ENCODE results near the gene TMEM175. TPM values are rescaled to one million over a fixed set of nuclear protein-coding genes. Genes with fewer than 3 reads are reported as not detected.

The TMEM175 gene
- total RNA-seq, 2 experiments from 2014 or later, result 12.5 to 33.1 TPM

DNA sequence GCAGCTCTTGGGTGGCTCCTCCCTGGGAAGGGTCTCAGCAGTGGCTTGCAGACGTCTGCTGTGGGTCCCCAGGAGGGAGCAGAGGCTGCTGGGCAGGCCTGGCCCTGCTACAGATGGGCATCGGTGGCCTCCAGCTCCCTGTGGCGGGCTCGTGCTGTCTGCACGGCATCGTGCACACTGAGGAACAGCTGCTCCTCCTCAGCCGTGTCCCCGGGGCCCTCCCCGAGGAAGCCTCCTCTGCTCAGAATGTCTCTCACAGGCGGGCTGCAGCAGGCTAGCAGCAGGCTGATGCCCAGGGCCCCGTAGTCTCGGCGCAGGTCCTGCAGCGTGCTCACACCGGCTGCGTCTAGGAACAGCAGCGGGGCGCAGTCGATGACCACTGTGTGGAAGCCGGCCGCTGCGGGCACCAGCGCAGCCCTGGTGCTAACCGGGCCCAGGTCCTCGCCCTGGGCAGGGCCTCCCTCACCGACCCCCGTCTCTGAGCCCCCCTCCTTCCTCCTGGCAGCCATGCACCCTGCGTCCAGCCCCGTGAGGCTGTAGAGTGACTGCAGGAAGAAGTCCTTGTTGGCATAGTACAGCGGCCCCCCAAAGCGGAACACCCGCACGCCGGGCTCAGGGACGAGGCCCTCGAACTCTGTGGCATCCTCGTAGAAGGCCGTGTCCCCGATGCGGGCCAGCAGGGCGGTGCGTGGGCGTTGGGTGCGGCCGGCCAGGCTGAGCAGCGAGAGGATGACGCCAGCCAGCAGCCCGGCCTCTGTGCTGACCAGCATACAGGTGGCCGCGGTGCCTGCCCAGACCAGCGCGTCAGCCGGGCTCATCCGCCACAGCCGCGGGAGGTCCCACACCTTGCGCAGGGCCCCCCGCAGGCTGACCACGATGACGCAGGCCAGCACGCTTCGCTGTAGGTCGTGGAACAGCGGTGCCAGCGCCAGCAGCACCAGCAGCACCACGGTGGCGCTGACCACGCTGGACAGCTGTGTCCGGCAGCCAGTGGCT is 56.8 kb downstream of the TMEM175 start:
- H3K9me3 ChIP-seq (ENCODE audit: low read length), result no peaks in the 10 kb centered on the region
- H3K79me2 ChIP-seq (ENCODE audit: insufficient read depth, low read depth, low read length), result no peaks in the 10 kb centered on the region
- no peaks in the 10 kb centered on the region for H3K9me2 ChIP-seq (ENCODE audit: insufficient read depth, low read length)
- TF ChIP-seq EZH2phosphoT487 (IDR thresholded peaks at IDR 0.05; ENCODE audit: borderline replicate concordance, low read depth, low read length), result no peak
- TF ChIP-seq, protein P1, sequence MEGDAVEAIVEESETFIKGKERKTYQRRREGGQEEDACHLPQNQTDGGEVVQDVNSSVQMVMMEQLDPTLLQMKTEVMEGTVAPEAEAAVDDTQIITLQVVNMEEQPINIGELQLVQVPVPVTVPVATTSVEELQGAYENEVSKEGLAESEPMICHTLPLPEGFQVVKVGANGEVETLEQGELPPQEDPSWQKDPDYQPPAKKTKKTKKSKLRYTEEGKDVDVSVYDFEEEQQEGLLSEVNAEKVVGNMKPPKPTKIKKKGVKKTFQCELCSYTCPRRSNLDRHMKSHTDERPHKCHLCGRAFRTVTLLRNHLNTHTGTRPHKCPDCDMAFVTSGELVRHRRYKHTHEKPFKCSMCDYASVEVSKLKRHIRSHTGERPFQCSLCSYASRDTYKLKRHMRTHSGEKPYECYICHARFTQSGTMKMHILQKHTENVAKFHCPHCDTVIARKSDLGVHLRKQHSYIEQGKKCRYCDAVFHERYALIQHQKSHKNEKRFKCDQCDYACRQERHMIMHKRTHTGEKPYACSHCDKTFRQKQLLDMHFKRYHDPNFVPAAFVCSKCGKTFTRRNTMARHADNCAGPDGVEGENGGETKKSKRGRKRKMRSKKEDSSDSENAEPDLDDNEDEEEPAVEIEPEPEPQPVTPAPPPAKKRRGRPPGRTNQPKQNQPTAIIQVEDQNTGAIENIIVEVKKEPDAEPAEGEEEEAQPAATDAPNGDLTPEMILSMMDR (conservative IDR thresholded peaks at IDR 0.05; ENCODE audit: low read length), result no peak
- CTCF ChIA-PET (ENCODE audit: unreplicated experiment), result no interaction called here
- H3K4me3 ChIP-seq (ENCODE audit: low read depth, low read length, poor library complexity, severe bottlenecking), result no peak overlapping the region
- no peak overlapping the region for H2AFZ ChIP-seq (ENCODE audit: low read length)
- intact Hi-C loops (cut with micrococcal nuclease; ENCODE audit: unreplicated experiment), result loop anchor here (5.0 kb wide), 1 partner anchor 97 kb away; no protein-coding TSS in a partner anchor
- H3K27ac ChIP-seq (ENCODE audit: low read depth, low read length, poor library complexity, severe bottlenecking), result no peak overlapping the region
- H3K4me1 ChIP-seq (ENCODE audit: insufficient read depth, low read length, poor library complexity, severe bottlenecking), result no peaks in the 10 kb centered on the region
- POLR2A ChIA-PET, result no interaction called here
- BruUV-seq (replicated peaks), result no TSS peak
- H4K20me1 ChIP-seq (ENCODE audit: insufficient read depth, low read length), result no peaks in the 10 kb centered on the region
- no peak overlapping the region for H3K4me2 ChIP-seq (ENCODE audit: low read length)
- no peak for DNase-seq (ENCODE audit: low spot score)
- H3K36me3 ChIP-seq (ENCODE audit: insufficient read depth, low read length), result no peaks in the 10 kb centered on the region

GRCh38 chr4:989722-990471 is 57.6 kb downstream of the TMEM175 start:
- Histone ChIP-seq H3K79me2 (ENCODE audit: insufficient read depth, low read depth, low read length) (no peaks in the 10 kb centered on the region), H3K36me3 (ENCODE audit: insufficient read depth, low read length) (no peaks in the 10 kb centered on the region), H3K4me3 (ENCODE audit: low read depth, low read length, poor library complexity, severe bottlenecking) (no peak overlapping the region), H4K20me1 (ENCODE audit: insufficient read depth, low read length) (no peaks in the 10 kb centered on the region), H3K9me3 (ENCODE audit: low read length) (no peaks in the 10 kb centered on the region), H3K4me1 (ENCODE audit: insufficient read depth, low read length, poor library complexity, severe bottlenecking) (no peaks in the 10 kb centered on the region), H3K27ac (ENCODE audit: low read depth, low read length, poor library complexity, severe bottlenecking) (no peak overlapping the region), H3K4me2 (ENCODE audit: low read length) (no peak overlapping the region), H2AFZ (ENCODE audit: low read length) (no peak overlapping the region), H3K9me2 (ENCODE audit: insufficient read depth, low read length) (no peaks in the 10 kb centered on the region)
- TF ChIP-seq EZH2phosphoT487 (IDR thresholded peaks at IDR 0.05; ENCODE audit: borderline replicate concordance, low read depth, low read length), result no peak
- TF ChIP-seq, protein P1 (conservative IDR thresholded peaks at IDR 0.05; ENCODE audit: low read length), result no peak
- no peak for DNase-seq (ENCODE audit: low spot score)
- intact Hi-C loops (cut with micrococcal nuclease; ENCODE audit: unreplicated experiment), result loop anchor here (5.0 kb wide), 1 partner anchor 98 kb away; no protein-coding TSS in a partner anchor
- ChIA-PET POLR2A (no interaction called here), CTCF (ENCODE audit: unreplicated experiment) (no interaction called here)
- BruUV-seq (replicated peaks), result no TSS peak

All from OCI-LY7 (cell line).